ENCODE measurements around the gene ADAM29.
"Not testable (repeated sequence)": the region's sequence is repeated elsewhere in the genome, so short reads cannot be mapped to it uniquely, and the experiment has no call there.

Gene ADAM29

GRCh38 chr4:174918058-174918457, at the start of gene ADAM29:
ADAM29 (plus strand) TSS chr4:174918358; CDS start chr4:174975526, 57,168 bp downstream.
- no peak for DNase-seq

DNA sequence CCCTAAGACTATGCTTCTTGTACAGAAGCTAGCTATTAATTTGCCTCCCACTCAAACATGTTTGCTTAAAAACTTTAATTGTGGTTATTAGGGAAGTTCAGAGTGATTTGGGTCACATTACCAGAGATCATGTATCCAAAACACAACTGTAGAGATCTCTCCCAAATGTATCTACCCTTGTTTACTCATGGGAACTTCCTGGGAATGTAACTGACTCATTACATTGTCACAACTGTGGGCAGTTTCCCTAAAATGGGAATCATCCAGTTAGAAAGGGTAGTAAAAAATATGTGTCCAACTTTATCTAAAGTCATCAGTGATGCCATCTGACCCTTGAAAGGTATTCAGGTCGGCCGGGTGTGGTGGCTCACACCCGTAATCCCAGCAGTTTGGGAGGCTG, 48.8 kb upstream of the ADAM29 start:
- peak; percentile 49 for DNase-seq

- DNase-seq = no peak
Observed at GRCh38 chr4:174870311-174870710, 47.8 kb upstream of the ADAM29 start.

DNA sequence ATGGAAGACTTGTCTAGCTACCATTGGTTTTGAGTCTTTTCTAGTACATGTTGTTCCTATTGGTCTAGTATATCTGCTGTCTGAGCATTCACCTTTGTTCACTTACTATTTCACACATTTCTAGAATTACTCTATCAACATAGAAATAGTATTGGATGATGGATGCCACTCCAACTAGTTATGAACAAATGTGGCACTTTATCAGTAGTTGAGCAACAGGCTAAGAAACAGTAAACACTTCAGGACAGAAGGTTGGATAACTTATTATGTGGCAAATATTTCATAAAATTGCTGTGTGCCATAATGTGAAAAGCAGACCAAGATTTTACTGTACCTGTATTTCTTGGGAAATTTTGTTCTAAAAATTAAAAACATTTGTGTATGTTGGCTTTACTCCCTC, 46.8 kb upstream of the ADAM29 start:
- no peak for DNase-seq

DNA sequence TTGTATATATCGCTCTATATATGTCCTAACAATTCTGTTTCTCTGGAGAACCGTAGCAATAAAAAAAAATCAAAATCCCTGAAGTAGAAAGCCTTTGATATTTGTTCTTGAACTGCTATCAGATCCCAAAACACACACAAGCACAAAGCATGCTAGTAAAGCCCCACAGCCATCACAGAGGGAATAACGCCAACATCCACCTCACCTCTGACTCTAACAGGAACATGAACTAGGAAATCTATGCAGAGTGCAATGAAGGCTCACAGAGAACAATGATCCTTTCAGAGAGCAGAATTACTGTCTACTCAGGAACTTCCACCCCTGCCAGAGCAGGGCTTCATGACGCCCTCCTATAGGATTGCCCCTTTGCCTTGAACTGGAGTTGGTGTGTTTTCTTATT, 45.0 kb upstream of the ADAM29 start:
- DNase-seq = not testable (repeated sequence)

GRCh38 chr4:174873931-174874330, 44.2 kb upstream of the ADAM29 start:
- peak; percentile 10 for DNase-seq

GRCh38 chr4:174874898-174875297, 43.3 kb upstream of the ADAM29 start:
- DNase-seq = no peak

- DNase-seq = no peak
Observed at GRCh38 chr4:174880001-174880400, 38.2 kb upstream of the ADAM29 start.

- DNase-seq = no peak
Observed at GRCh38 chr4:174882317-174882992, 35.7 kb upstream of the ADAM29 start.

- no peak for DNase-seq
Observed at GRCh38 chr4:174907508-174907907, 10.7 kb upstream of the ADAM29 start.

GRCh38 chr4:174910271-174910670, 7.9 kb upstream of the ADAM29 start:
- no peak for DNase-seq

GRCh38 chr4:174912919-174913543, 5.1 kb upstream of the ADAM29 start:
- no peak for DNase-seq

- DNase-seq = no peak
Observed at GRCh38 chr4:174919886-174920423, 1.8 kb downstream of the ADAM29 start.

DNA sequence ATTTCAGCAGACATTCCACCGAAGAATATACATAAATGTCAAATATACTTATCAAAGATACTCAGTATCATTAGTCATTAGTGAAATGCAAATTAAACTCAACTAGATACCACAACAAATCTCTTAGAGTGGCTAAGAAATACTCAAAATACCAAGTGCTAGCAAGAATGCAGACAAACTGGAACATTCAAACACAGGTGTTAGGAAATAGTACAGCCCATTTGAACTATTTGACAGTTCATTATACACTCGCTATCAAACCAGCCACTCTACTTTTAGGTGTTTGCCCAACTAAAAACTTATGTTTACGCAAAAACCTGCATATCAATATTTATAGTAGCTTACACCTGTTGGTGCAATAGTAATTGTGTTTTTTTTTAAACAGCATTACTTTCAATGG, 8.8 kb downstream of the ADAM29 start:
- DNase-seq = no peak

DNA sequence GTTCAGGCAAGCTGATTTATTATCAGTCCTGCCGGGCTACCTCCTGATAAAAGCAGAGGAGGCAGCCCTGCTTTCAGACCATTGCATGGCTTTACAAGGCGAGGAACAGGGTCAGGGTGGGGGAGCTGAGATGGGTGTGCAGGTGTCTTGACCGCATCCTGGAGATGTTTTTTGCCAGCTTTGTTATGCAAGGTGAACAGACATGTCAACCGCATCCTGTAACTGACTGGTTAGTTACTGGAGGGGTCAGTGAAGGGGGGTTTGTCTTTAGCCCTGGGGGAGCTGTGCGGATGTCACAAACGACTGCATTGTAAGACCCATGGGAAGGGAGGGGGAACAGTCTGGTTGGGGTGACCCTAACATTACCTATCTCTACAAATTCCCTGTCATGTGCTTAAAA, 10.0 kb downstream of the ADAM29 start:
- DNase-seq = no peak

DNA sequence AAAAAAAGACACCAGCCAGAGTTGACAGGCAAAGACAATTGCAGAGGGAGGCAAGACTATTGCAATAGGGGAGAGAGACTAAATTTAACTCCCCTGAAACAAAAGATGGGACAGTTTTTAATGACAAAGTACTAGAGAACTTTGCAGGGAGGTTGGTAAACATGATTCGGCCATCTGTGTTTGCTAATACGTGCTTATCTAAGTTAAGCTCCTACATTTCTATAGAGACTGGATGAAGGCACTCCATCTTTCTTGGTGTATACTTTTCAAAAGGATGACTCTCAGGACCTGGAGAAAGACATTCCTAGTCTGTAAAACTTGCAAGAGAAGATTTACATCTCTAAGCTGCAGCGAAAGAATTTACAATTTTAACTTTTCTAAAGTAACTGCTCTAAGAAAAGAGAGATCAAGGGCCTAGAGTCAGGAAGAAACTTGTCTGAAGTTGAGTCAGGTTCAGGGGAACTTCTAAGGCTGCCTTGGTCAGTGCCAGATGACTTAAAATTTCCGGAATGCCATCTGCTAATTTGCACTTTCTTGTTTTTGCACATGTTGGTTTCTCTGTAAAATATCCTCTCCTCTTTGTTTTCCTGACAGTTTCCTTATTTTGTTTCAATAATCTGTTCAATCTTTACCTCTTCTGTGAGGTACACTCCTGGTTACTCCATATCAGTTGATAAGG, 10.6 kb downstream of the ADAM29 start:
- DNase-seq = no peak

- DNase-seq = no peak
Observed at GRCh38 chr4:174929346-174929745, 11.2 kb downstream of the ADAM29 start.

DNA sequence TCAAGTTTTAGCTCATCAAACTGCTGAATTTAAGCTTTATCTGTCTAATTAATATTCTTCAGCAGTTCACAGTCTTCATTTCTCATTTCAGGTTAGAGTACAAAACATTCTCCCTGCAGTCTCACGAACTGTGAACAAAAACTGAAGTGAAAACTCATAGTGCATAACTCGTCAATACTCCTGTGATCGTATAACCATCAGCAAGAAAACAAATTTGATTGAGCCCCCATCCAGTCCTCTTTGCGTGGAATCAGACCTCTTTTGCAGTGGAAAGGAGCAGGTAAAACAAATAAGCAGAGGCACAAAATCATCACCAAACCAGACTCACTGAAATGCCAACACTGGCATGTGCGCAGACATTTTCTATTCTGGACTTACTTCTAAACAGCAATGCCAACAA, 12.7 kb downstream of the ADAM29 start:
- DNase-seq = no peak

DNA sequence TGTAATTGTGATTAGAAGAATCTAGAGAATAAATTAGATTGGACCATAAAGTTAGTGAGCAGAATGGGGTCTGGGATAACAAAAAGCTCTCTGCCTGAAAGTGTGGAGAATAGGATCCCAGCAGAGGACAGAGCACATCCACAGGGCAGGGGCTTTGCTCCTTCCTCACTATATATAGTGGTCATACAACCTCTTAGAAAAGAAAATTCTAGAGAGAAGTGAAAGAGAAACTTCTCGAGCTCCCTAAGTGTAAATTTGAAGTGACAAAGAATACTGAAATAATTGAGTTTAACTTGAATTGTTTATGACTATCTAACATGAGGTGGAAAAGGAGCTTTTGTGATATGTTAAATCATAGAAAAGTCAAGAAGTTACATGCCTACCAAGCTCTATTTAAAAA, 14.9 kb downstream of the ADAM29 start:
- no peak for DNase-seq

- no peak for DNase-seq
Observed at GRCh38 chr4:174934360-174934759, 16.2 kb downstream of the ADAM29 start.

GRCh38 chr4:174935607-174936006, 17.4 kb downstream of the ADAM29 start:
- DNase-seq = no peak

DNA sequence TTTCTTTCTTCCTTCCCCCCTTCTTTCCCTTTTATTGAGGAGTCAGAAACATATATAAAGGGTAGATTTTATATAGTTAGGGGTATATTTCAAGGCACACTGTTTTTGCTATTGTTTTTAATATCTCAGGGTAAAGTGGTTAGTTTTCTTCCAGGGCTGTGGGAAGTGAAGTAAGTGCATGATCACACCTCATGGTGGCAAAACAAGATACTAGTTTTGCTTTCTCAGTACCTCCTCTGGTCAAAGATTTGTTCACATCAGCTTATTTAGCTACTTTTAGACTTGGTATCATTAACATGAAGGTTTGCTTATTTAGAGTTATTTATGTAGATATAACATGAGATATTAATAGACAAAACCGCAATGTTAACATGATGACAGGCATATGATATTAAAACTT, 21.8 kb downstream of the ADAM29 start:
- DNase-seq = no peak

GRCh38 chr4:174946246-174946645, 28.1 kb downstream of the ADAM29 start:
- no peak for DNase-seq

- DNase-seq = no peak
Observed at GRCh38 chr4:174948826-174949225, 30.7 kb downstream of the ADAM29 start.

Data from HCEC 1CT (cell line).